ENCODE data around the gene TMEM51. TPM values are rescaled to one million over a fixed set of nuclear protein-coding genes. Genes with fewer than 3 reads are reported as not detected.

The TMEM51 gene
- total RNA-seq, 2 donors from 2014 or later: 0.35 TPM; not detected in 1

GRCh38 chr1:15212954-15213291 lies 59.4 kb downstream of the TMEM51 start:
- ATAC-seq (no peak), DNase-seq (ENCODE audit: low spot score in 2 of 2) (no peak)
- no peaks in the 10 kb centered on the region for H3K36me3 Mint-ChIP-seq
- no peak overlapping the region for H3K27ac Mint-ChIP-seq
- H3K9me3 Mint-ChIP-seq: no peaks in the 10 kb centered on the region

GRCh38 chr1:15213341-15213821 lies 59.8 kb downstream of the TMEM51 start:
- Mint-ChIP-seq H3K27ac (no peak overlapping the region), H3K36me3 (no peaks in the 10 kb centered on the region), H3K9me3 (no peaks in the 10 kb centered on the region)
- DNase-seq (ENCODE audit: low spot score in 2 of 2) (no peak), ATAC-seq (no peak)

- H3K36me3 Mint-ChIP-seq: peaks cover 0 to 6% of the 10 kb centered on the region in 2 donors
- H3K27ac Mint-ChIP-seq: no peak overlapping the region
- H3K9me3 Mint-ChIP-seq: no peaks in the 10 kb centered on the region
- DNase-seq (ENCODE audit: low spot score in 2 of 2): no peak
- no peak for ATAC-seq
These were observed 61.0 kb downstream of the TMEM51 start for GRCh38 chr1:15214527-15214926.

- Mint-ChIP-seq H3K27ac (no peak overlapping the region), H3K9me3 (no peaks in the 10 kb centered on the region), H3K36me3 (peaks cover 0 to 6% of the 10 kb centered on the region in 2 donors)
- DNase-seq (ENCODE audit: low spot score in 2 of 2): no peak
- ATAC-seq: no peak
These were observed 61.6 kb downstream of the TMEM51 start for GRCh38 chr1:15215116-15215515.

GRCh38 chr1:15217654-15218053 lies 64.1 kb downstream of the TMEM51 start:
- H3K27ac Mint-ChIP-seq: no peak overlapping the region
- ATAC-seq: no peak
- H3K9me3 Mint-ChIP-seq: no peaks in the 10 kb centered on the region

GRCh38 chr1:15218287-15219279 lies 65.0 kb downstream of the TMEM51 start:
- Mint-ChIP-seq H3K36me3 (peaks cover 0 to 6% of the 10 kb centered on the region in 2 donors), H3K27ac (no peak overlapping the region), H3K9me3 (no peaks in the 10 kb centered on the region)
- DNase-seq (ENCODE audit: low spot score in 2 of 2): no peak
- ATAC-seq: no peak

More at GRCh38 chr1:15217654-15218053, 64.1 kb downstream of the TMEM51 start:
- DNase-seq (ENCODE audit: low spot score in 2 of 2): no peak
- peaks cover 0 to 6% of the 10 kb centered on the region in 2 donors for H3K36me3 Mint-ChIP-seq

GRCh38 chr1:15219280-15220023 lies 65.9 kb downstream of the TMEM51 start:
- ATAC-seq (no peak), DNase-seq (ENCODE audit: low spot score in 2 of 2) (no peak)
- H3K36me3 Mint-ChIP-seq: peaks cover 0 to 6% of the 10 kb centered on the region in 2 donors
- H3K9me3 Mint-ChIP-seq: no peaks in the 10 kb centered on the region
- no peak overlapping the region for H3K27ac Mint-ChIP-seq

- no peaks in the 10 kb centered on the region for H3K9me3 Mint-ChIP-seq
- ATAC-seq: no peak
- H3K36me3 Mint-ChIP-seq: peaks cover 0 to 6% of the 10 kb centered on the region in 2 donors
- no peak for DNase-seq (ENCODE audit: low spot score in 2 of 2)
- H3K27ac Mint-ChIP-seq: no peak overlapping the region
These were observed 66.5 kb downstream of the TMEM51 start for GRCh38 chr1:15220024-15220392.

- no peaks in the 10 kb centered on the region for H3K9me3 Mint-ChIP-seq
- DNase-seq (ENCODE audit: low spot score in 2 of 2): no peak
- ATAC-seq: no peak
- no peak overlapping the region for H3K27ac Mint-ChIP-seq
- H3K36me3 Mint-ChIP-seq: peaks cover 0 to 6% of the 10 kb centered on the region in 2 donors
These were observed 67.4 kb downstream of the TMEM51 start for GRCh38 chr1:15220825-15221431.

- no peak for DNase-seq (ENCODE audit: low spot score in 2 of 2)
- H3K36me3 Mint-ChIP-seq: peaks cover 0 to 6% of the 10 kb centered on the region in 2 donors
- ATAC-seq: no peak
- no peaks in the 10 kb centered on the region for H3K9me3 Mint-ChIP-seq
- no peak overlapping the region for H3K27ac Mint-ChIP-seq
These were observed 69.2 kb downstream of the TMEM51 start for GRCh38 chr1:15222653-15223303.

- Mint-ChIP-seq H3K9me3 (no peaks in the 10 kb centered on the region), H3K36me3 (no peaks in the 10 kb centered on the region), H3K27ac (no peak overlapping the region)
- ATAC-seq (no peak), DNase-seq (ENCODE audit: low spot score in 2 of 2) (no peak)
These were observed 70.8 kb downstream of the TMEM51 start for GRCh38 chr1:15224259-15224869.

GRCh38 chr1:15224974-15225373 lies 71.4 kb downstream of the TMEM51 start:
- H3K9me3 Mint-ChIP-seq: no peaks in the 10 kb centered on the region
- no peak for DNase-seq (ENCODE audit: low spot score in 2 of 2)
- no peak for ATAC-seq
- H3K36me3 Mint-ChIP-seq: no peaks in the 10 kb centered on the region
- H3K27ac Mint-ChIP-seq: no peak overlapping the region

GRCh38 chr1:15225461-15225860 lies 71.9 kb downstream of the TMEM51 start:
- no peak for DNase-seq (ENCODE audit: low spot score in 2 of 2)

GRCh38 chr1:15226388-15227255 lies 73.1 kb downstream of the TMEM51 start:
- no peaks in the 10 kb centered on the region for H3K36me3 Mint-ChIP-seq
- H3K9me3 Mint-ChIP-seq: no peaks in the 10 kb centered on the region
- H3K27ac Mint-ChIP-seq: no peak overlapping the region
- DNase-seq (ENCODE audit: low spot score in 2 of 2) (no peak), ATAC-seq (no peak)

More at GRCh38 chr1:15225461-15225860, 71.9 kb downstream of the TMEM51 start:
- Mint-ChIP-seq H3K9me3 (no peaks in the 10 kb centered on the region), H3K27ac (no peak overlapping the region), H3K36me3 (no peaks in the 10 kb centered on the region)
- no peak for ATAC-seq

- Mint-ChIP-seq H3K9me3 (no peaks in the 10 kb centered on the region), H3K36me3 (peaks cover 0 to 8% of the 10 kb centered on the region in 2 donors), H3K27ac (no peak overlapping the region)
- ATAC-seq (no peak), DNase-seq (ENCODE audit: low spot score in 2 of 2) (no peak)
These were observed 76.2 kb downstream of the TMEM51 start for GRCh38 chr1:15229707-15230131.

All from activated naive CD4-positive, alpha-beta T cell treated with anti-CD3 and anti-CD28 coated beads, Interleukin-2, amount 50 U/mL, for 72 hours (primary cell).